PC-3 (cell line): ENCODE results near the gene YPEL1.

Experiments used
- CTCF ChIP-seq: fragments of 300-600 bp; sonication (generic); conservative IDR thresholded peaks from 2 replicates; pipeline ENCODE4 v1.5.1; 2017; ENCODE audit warnings: antibody characterized with exemption, low read depth, mild to moderate bottlenecking, low read length
- EZH2 ChIP-seq: fragments of 300-600 bp; sonication (generic); IDR thresholded peaks from one replicate; pipeline ENCODE4 v1.6.1; 2017; ENCODE audit warnings: antibody characterized with exemption, mild to moderate bottlenecking, low read length; ENCODE audit not compliant: unreplicated experiment

- TF ChIP-seq CTCF (no peak), EZH2 (no peak)
Observed at GRCh38 chr22:21700822-21701221, 34.8 kb downstream of the YPEL1 start.
